Stomach (tissue), 9 donors: ENCODE results near the gene SETD6. TPM values are rescaled to one million over a fixed set of nuclear protein-coding genes. Genes with fewer than 3 reads are reported as not detected.

Experiments
- DNase-seq, 2 donors: peaks; one replicate each; pipeline versions ENCODE4 v3.0.0 to v3.0.0-alpha.2; 2013 to 2019
- H3K27ac ChIP-seq, 5 donors: fragments of 200-600 bp in 4 of 5; sonication (generic) in 4 of 5; one replicate each; pipeline ENCODE4 v1.5.1; 2013 to 2019; ENCODE audit warnings: mild to moderate bottlenecking in 1 of 5, moderate library complexity in 1 of 5
- H3K27me3 ChIP-seq, 3 donors: fragments of 200-600 bp; sonication (generic); one replicate each; pipeline ENCODE4 v1.5.1; 2017 to 2019; ENCODE audit warnings: mixed run types in 1 of 3
- H3K36me3 ChIP-seq, 4 donors: fragments of 200-600 bp; sonication (generic); 1 replicate in 3 of 4; 2 replicates in 1 of 4; pipeline ENCODE4 v1.5.1; 2016 to 2019
- H3K4me1 ChIP-seq, 4 donors: fragments of 200-600 bp; sonication (generic); one replicate each; pipeline ENCODE4 v1.5.1; 2016 to 2019
- H3K4me3 ChIP-seq, 4 donors: fragments of 200-600 bp; sonication (generic) in 3 of 4; one replicate each; pipeline ENCODE4 v1.5.1; 2016 to 2019; ENCODE audit warnings: mild to moderate bottlenecking in 1 of 4
- H3K9me3 ChIP-seq, 4 donors: fragments of 200-600 bp; sonication (generic); one replicate each; pipeline ENCODE4 v1.5.1; 2016 to 2019
- CTCF ChIP-seq, 7 experiments: fragments of 450-650 bp in 4 of 7; fragments of 200-600 bp in 3 of 7; sonication (generic) in 3 of 7; IDR thresholded peaks; one replicate each; pipeline ENCODE4 v1.5.1; 2016 to 2019; ENCODE audit warnings: antibody characterized with exemption in 7 of 7, control low read depth in 2 of 7, mild to moderate bottlenecking in 1 of 7
- EP300 ChIP-seq: sonication (generic); formaldehyde crosslinking; IDR thresholded peaks from one replicate; pipeline ENCODE4 v1.6.1; 2017; ENCODE audit warnings: antibody characterized with exemption
- POLR2A ChIP-seq, 4 donors: fragments of 450-650 bp; IDR thresholded peaks; one replicate each; pipeline ENCODE4 v1.6.1; 2016; ENCODE audit warnings: antibody characterized with exemption in 4 of 4, control low read depth in 2 of 4, mild to moderate bottlenecking in 1 of 4, moderate library complexity in 1 of 4
- POLR2AphosphoS5 ChIP-seq, 3 donors: sonication (generic); formaldehyde crosslinking; IDR thresholded peaks; one replicate each; pipeline ENCODE4 v1.6.1; 2016; ENCODE audit warnings: antibody characterized with exemption in 3 of 3
- WGBS, 5 donors: extraction: QIAGEN DNeasy Blood & Tissue Kit in 3 of 5; methylation state at CpG; one replicate each; pipeline versions ENCODE4 v1.1.5 to v1.1.7; 2013 to 2018; 5-methylcytosine and 5-hydroxymethylcytosine counted together
- intact Hi-C: fragments of 100-400 bp; cut with DNase I; formaldehyde crosslinking; loops from one replicate; pipeline ENCODE4 v1.15.1; 2023; ENCODE audit warnings: low total_unique reads
- polyA plus RNA-seq, 3 donors: library from polyadenylated mRNA; stranded (reverse); fragments of 200-250 nt; gene quantifications; one replicate each; pipeline ENCODE4 v1.2.3, GENCODE V29; 2013
- total RNA-seq, 5 donors: library from RNA; depleted of rRNA; stranded (reverse); fragments of >200 nt; gene quantifications; one replicate each; pipeline versions ENCODE4 v1.1.0 to v1.2.3, GENCODE V29; 2014 to 2016
- donor health status: healthy with polysubstance abuse.
- donor health status: Bipolar disorder and iron deficiency.
- donor health status: healthy.

The SETD6 gene
- total and polyA plus RNA-seq, 8 donors: 7.7 to 209 (median 25.4) TPM

- 91 to 97% (median 94%) methylated on average over 11 of the region's 11 CpGs for WGBS, 5 donors
- no peak for TF ChIP-seq POLR2A (IDR thresholded peaks at IDR 0.05)
- TF ChIP-seq CTCF (IDR thresholded peaks at IDR 0.05): no peak
- no peak for TF ChIP-seq EP300
- no peak for TF ChIP-seq POLR2AphosphoS5 (IDR thresholded peaks at IDR 0.05)
- Histone ChIP-seq H3K4me3 (no peak overlapping the region), H3K27ac (no peak overlapping the region), H3K27me3 (no peaks in the 10 kb centered on the region), H3K9me3 (no peaks in the 10 kb centered on the region), H3K4me1 (no peaks in the 10 kb centered on the region), H3K36me3 (no peaks in the 10 kb centered on the region)
- DNase-seq: no peak
- intact Hi-C loops: no loop called here
Observed at GRCh38 chr16:58481226-58481869, 34.0 kb upstream of the SETD6 start.

- WGBS, 5 donors: 76 to 82% (median 78%) methylated on average over 8 of the region's 8 CpGs
- intact Hi-C loops: no loop called here
- no peaks in the 10 kb centered on the region for H3K36me3 ChIP-seq
Observed at GRCh38 chr16:58481931-58482330, 33.4 kb upstream of the SETD6 start.

GRCh38 chr16:58485184-58485887, 30.0 kb upstream of the SETD6 start:
- TF ChIP-seq EP300: no peak
- no peak for TF ChIP-seq POLR2A (IDR thresholded peaks at IDR 0.05)
- TF ChIP-seq CTCF (IDR thresholded peaks at IDR 0.05): no peak
- no peak for TF ChIP-seq POLR2AphosphoS5 (IDR thresholded peaks at IDR 0.05)
- WGBS, 5 donors: 73 to 79% (median 77%) methylated on average over 11 of the region's 11 CpGs

More at GRCh38 chr16:58481931-58482330, 33.4 kb upstream of the SETD6 start:
- no peaks in the 10 kb centered on the region for H3K4me1 ChIP-seq
- TF ChIP-seq CTCF (IDR thresholded peaks at IDR 0.05) (no peak), EP300 (no peak), POLR2AphosphoS5 (IDR thresholded peaks at IDR 0.05) (no peak), POLR2A (IDR thresholded peaks at IDR 0.05) (no peak)
- no peaks in the 10 kb centered on the region for H3K27me3 ChIP-seq
- H3K27ac ChIP-seq: no peak overlapping the region
- H3K4me3 ChIP-seq: no peak overlapping the region
- no peak for DNase-seq
- no peaks in the 10 kb centered on the region for H3K9me3 ChIP-seq

GRCh38 chr16:58487566-58488351, 27.6 kb upstream of the SETD6 start:
- WGBS, 5 donors: 15 to 37% (median 16%) methylated on average over 20 to 43 of the region's 43 CpGs
- Histone ChIP-seq H3K4me1 (peaks cover 0 to 8% (median 6%) of the 10 kb centered on the region in 4 donors), H3K27me3 (no peaks in the 10 kb centered on the region), H3K36me3 (no peaks in the 10 kb centered on the region), H3K4me3 (peak overlapping the region in 1 of 4 donors; percentile 32), H3K27ac (no peak overlapping the region), H3K9me3 (no peaks in the 10 kb centered on the region)
- TF ChIP-seq CTCF (IDR thresholded peaks at IDR 0.05) (peak in 5 of 7 experiments; percentile 83 to 92 (median 89)), POLR2A (IDR thresholded peaks at IDR 0.05) (no peak), EP300 (no peak), POLR2AphosphoS5 (IDR thresholded peaks at IDR 0.05) (peak in 1 of 3 donors; percentile 25)
- peak; percentile 84 to 94 for DNase-seq
- intact Hi-C loops: loop anchor here (5.0 kb wide), 1 partner anchor 150 kb away; no protein-coding TSS in a partner anchor

More at GRCh38 chr16:58485184-58485887, 30.0 kb upstream of the SETD6 start:
- H3K36me3 ChIP-seq: no peaks in the 10 kb centered on the region
- DNase-seq: no peak
- no peak overlapping the region for H3K4me3 ChIP-seq
- H3K4me1 ChIP-seq: peaks cover 0 to 8% (median 6%) of the 10 kb centered on the region in 4 donors
- H3K27ac ChIP-seq: no peak overlapping the region
- intact Hi-C loops: loop anchor here (5.0 kb wide), 1 partner anchor 148 kb away; no protein-coding TSS in a partner anchor
- H3K27me3 ChIP-seq: no peaks in the 10 kb centered on the region
- H3K9me3 ChIP-seq: no peaks in the 10 kb centered on the region
